ENCODE measurements around the gene PPIA.

Gene PPIA

GRCh38 chr7:44761207-44762161 lies 35.0 kb upstream of the PPIA start:
- H3K27ac ChIP-seq (replicated peaks), result no peak overlapping the region
- TF ChIP-seq SPI1 (IDR thresholded peaks at IDR 0.05; ENCODE audit: borderline replicate concordance, low read depth) (no peak), REST (IDR thresholded peaks at IDR 0.05; ENCODE audit: insufficient replicate concordance, low read depth) (no peak), CTCF (IDR thresholded peaks at IDR 0.05; ENCODE audit: insufficient read depth, low read length) (no peak), GABPA (IDR thresholded peaks at IDR 0.05; ENCODE audit: low read depth) (no peak), POLR2AphosphoS5 (IDR thresholded peaks at IDR 0.05; ENCODE audit: low read depth) (no peak)
- DNase-seq (ENCODE audit: low read depth in 1 of 2, low spot score in 1 of 2), result no peak
- no peak overlapping the region for H3K4me3 ChIP-seq (replicated peaks; ENCODE audit: insufficient read depth, low read length)
- H3K27me3 ChIP-seq (ENCODE audit: insufficient read depth, poor library complexity, severe bottlenecking), result no peaks in the 10 kb centered on the region

- DNase-seq (ENCODE audit: low read depth in 1 of 2, low spot score in 1 of 2), result no peak
Measured at GRCh38 chr7:44762300-44762699, 34.2 kb upstream of the PPIA start.

More at GRCh38 chr7:44762300-44762699, 34.2 kb upstream of the PPIA start:
- Histone ChIP-seq H3K27ac (replicated peaks) (no peak overlapping the region), H3K27me3 (ENCODE audit: insufficient read depth, poor library complexity, severe bottlenecking) (no peaks in the 10 kb centered on the region), H3K4me3 (replicated peaks; ENCODE audit: insufficient read depth, low read length) (no peak overlapping the region)
- TF ChIP-seq SPI1 (IDR thresholded peaks at IDR 0.05; ENCODE audit: borderline replicate concordance, low read depth), result no peak
- TF ChIP-seq REST (IDR thresholded peaks at IDR 0.05; ENCODE audit: insufficient replicate concordance, low read depth), result no peak
- TF ChIP-seq CTCF (IDR thresholded peaks at IDR 0.05; ENCODE audit: insufficient read depth, low read length), result no peak
- TF ChIP-seq GABPA (IDR thresholded peaks at IDR 0.05; ENCODE audit: low read depth), result no peak
- TF ChIP-seq POLR2AphosphoS5 (IDR thresholded peaks at IDR 0.05; ENCODE audit: low read depth), result no peak

Data from HL-60 (cell line).